ENCODE measurements around the gene FRAS1.
"Not testable (repeated sequence)": the region's sequence is repeated elsewhere in the genome, so short reads cannot be mapped to it uniquely, and the experiment has no call there.

The FRAS1 gene

GRCh38 chr4:78125834-78126331, 68.8 kb downstream of the FRAS1 start:
- not testable (repeated sequence) for DNase-seq

DNA sequence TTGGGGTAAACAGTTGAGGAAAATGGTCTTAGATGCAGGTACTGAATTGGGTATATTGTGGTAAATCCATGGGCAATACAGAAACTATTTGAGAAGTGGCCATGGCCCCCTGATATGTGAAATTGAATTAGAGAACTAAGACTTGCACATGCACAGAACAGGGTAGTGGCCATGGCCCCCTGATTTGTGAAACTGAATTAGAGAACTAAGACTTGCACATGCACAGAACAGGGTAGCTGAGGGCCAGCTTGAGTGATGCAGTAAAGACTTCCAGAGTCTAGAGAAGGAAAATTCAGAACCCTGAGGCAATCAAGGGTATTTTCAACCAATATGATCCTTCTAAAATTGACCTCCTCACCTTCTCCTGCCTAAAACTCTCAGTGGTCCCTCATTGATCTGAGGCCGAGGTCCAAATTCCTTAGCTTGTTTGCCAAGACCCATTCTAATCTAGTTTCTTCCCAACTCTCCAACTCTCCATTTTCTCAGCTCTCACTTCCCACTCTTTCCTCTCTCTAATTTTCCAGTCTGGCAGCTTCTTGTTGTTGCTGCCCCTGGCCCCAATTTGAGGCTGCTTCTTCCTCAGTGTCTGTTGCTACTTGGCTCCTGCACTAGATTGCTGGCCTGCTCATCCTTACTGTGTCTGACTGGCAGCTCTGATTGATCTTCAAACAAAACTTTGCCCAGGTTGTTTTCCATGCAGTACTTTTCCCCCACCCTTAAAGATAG, 72.4 kb downstream of the FRAS1 start:
- DNase-seq: no peak

GRCh38 chr4:78131403-78131802, 74.3 kb downstream of the FRAS1 start:
- no peak for DNase-seq

- DNase-seq: no peak
These were observed 79.3 kb downstream of the FRAS1 start for GRCh38 chr4:78136109-78137081.

- no peak for DNase-seq
These were observed 80.4 kb downstream of the FRAS1 start for GRCh38 chr4:78137532-78137931.

GRCh38 chr4:78138252-78138651, 81.1 kb downstream of the FRAS1 start:
- no peak for DNase-seq

- DNase-seq: no peak
These were observed 86.5 kb downstream of the FRAS1 start for GRCh38 chr4:78143634-78144033.

GRCh38 chr4:78145008-78145407, 87.9 kb downstream of the FRAS1 start:
- no peak for DNase-seq

DNA sequence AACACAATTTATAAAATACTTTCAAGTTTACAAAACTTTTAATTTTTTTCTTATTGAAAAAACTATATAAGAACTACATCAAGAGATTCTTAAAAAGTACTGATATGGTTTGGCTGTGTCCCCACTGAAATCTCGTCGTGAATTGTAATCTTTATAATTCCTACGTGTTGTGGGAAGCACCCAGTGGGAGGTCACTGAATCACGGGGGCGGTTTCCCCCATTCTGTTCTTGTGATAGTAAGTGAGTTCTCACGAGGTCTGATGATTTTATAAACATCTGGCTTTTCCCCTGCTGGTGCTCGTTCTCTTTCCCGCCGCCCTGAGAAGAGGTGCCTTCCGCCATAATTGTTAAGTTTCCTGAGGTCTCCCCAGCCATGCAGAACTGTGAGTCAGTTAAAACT, 88.5 kb downstream of the FRAS1 start:
- DNase-seq: no peak

- DNase-seq: no peak
These were observed 92.8 kb downstream of the FRAS1 start for GRCh38 chr4:78149751-78150542.

DNA sequence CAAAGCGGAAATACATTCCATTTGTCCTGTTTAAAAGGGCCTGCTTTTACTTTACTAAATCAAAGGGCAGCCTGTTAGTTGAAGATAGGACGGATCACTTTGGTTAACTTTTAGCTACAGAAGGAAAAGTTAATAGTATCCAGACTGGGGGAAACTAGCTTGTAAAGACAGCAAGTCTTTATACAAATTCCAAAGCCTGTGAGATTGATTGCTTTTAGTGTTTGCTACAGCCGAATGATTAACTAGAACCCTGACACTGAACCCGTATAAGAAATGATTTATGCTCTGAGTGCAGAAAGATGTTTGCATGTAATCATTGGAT, 93.4 kb downstream of the FRAS1 start:
- DNase-seq: no peak

DNA sequence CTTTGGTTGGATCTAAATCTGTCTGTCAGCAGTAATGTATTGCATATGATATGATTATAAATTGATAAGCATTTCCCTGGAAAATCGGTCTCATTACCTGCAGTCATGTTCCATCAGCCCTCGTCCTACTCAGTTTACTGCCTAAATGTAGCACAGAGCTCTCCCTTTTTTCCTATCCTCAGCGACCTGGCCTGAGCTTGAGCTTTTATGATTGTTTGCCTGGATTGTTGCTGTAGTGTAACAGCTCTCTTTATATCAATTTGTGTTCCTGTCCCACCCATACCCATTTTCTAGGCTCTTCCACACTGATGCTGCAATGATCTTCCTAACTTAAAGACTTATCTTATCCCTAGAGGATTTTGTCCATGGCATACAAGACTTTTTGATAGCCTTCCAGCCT, 95.7 kb downstream of the FRAS1 start:
- no peak for DNase-seq

GRCh38 chr4:78154972-78155590, 98.0 kb downstream of the FRAS1 start:
- DNase-seq: no peak

GRCh38 chr4:78155616-78156105, 98.5 kb downstream of the FRAS1 start:
- DNase-seq: no peak

GRCh38 chr4:78156520-78156919, 99.4 kb downstream of the FRAS1 start:
- no peak for DNase-seq

- DNase-seq: no peak
These were observed 105.2 kb downstream of the FRAS1 start for GRCh38 chr4:78162342-78162741.

DNA sequence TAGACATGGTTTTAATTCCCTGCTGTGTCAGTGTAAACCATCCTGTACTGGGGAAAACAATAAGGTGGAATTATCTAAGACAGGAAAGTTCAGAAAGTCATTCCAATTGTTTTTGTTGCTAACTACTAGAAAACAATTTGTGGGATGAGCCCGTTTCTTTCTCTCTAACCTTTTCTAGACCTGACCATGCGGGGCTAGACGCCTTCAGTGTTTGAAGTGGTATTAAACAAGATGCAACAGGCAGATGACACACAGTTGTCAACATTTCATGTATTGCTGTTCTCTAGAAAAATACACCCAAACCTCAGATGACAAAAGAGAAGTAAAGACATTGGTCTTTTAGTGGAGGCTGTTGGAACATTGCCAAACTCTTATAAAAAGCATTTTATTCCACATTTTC, 105.7 kb downstream of the FRAS1 start:
- no peak for DNase-seq

- DNase-seq: no peak
These were observed 108.6 kb downstream of the FRAS1 start for GRCh38 chr4:78165758-78166157.

DNA sequence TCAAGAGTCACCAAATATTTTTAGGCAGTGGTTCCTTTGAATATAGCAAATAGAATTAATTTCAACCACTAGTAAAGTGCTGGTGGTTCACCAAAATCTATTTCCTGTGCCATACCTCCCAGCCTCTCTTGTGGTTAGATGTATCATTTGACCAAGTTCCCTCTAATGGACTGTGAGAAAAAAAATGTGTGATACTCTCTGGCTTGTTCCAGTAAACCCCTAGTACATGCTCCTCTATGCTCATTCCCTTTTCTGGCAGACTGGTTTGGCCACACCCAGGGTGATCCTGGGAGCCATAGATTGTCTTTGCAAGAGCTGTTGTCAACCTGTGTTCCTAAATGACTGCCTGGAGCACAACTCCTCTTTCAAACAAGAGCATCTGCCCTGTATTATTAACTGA, 109.5 kb downstream of the FRAS1 start:
- no peak for DNase-seq

- no peak for DNase-seq
These were observed 110.4 kb downstream of the FRAS1 start for GRCh38 chr4:78167510-78167909.

GRCh38 chr4:78168029-78168428, 110.9 kb downstream of the FRAS1 start:
- DNase-seq: no peak

DNA sequence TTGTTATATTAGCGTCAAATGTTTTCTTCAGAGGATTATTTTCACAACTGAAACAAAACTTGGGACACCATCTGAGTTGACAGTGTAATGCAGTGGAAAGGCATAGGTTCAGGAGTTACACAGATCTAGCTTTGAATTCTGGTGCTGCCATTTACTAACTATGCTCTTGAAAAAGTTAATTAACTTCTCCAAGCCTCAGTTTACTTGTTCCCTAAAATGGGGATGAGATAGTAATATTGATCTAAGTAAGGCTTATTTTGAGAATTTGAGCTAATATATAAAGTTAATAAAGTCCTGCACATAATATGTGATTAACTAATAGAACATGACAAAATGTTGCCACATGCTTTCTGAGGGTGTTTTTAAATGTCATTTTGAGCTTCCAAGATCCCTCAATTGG, 112.6 kb downstream of the FRAS1 start:
- no peak for DNase-seq

DNA sequence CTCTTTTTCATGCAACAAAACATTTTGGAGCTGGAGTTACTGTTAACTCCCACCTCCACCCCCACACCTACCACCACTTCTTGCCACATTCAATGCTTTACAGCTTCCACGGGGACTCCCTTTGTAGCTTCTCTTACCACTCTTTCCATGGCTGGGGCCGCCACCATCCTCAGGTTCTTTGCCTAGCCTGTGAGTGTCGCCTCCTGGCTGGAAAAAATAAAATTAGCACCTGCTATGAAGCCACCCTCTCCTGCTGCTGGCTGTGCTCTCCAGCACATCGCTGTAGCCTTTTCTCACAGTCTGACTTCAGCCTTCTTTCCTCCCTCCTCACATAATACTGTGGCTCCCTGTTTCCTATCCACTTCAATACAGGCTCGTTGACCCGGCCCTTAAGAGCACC, 114.4 kb downstream of the FRAS1 start:
- DNase-seq: no peak
